Liver (tissue), 9 donors: ENCODE measurements around the gene SRGAP2. TPM values are rescaled to one million over a fixed set of nuclear protein-coding genes. Genes with fewer than 3 reads are reported as not detected.
A peak's percentile ranks its signal among the peaks of the same experiment; 100 is the strongest.
"Not testable (repeated sequence)": the region's sequence is repeated elsewhere in the genome, so short reads cannot be mapped to it uniquely, and the experiment has no call there.

Source experiments
- DNase-seq: peaks from one replicate; pipeline ENCODE4 v3.0.0-alpha.2; 2017; ENCODE audit warnings: low spot score
- H3K27ac ChIP-seq, 2 donors: one replicate each; pipeline ENCODE4 v1.7.0; 2013; ENCODE audit warnings: inconsistent platforms in 2 of 2, low read length in 2 of 2, control low read depth in 1 of 2, low read depth in 1 of 2, mild to moderate bottlenecking in 1 of 2
- H3K27me3 ChIP-seq, 4 donors: one replicate each; pipeline versions ENCODE4 v1.6.1 to v1.7.0; 2013; ENCODE audit warnings: low read length in 3 of 4, inconsistent platforms in 1 of 4, mild to moderate bottlenecking in 1 of 4, moderate library complexity in 1 of 4; ENCODE audit not compliant: control insufficient read depth in 4 of 4, insufficient read depth in 4 of 4
- H3K36me3 ChIP-seq, 4 donors: one replicate each; pipeline versions ENCODE4 v1.6.1 to v1.7.0; 2013; ENCODE audit warnings: low read length in 3 of 4, mild to moderate bottlenecking in 3 of 4, low read depth in 1 of 4, moderate library complexity in 1 of 4; ENCODE audit not compliant: control insufficient read depth in 4 of 4, insufficient read depth in 3 of 4
- H3K4me1 ChIP-seq, 4 donors: one replicate each; pipeline versions ENCODE4 v1.6.1 to v1.7.0; 2013; ENCODE audit warnings: low read length in 3 of 4, mild to moderate bottlenecking in 3 of 4, moderate library complexity in 1 of 4; ENCODE audit not compliant: control insufficient read depth in 4 of 4, insufficient read depth in 4 of 4
- H3K4me3 ChIP-seq, 3 donors: one replicate each; pipeline versions ENCODE4 v1.6.1 to v1.7.0; 2013; ENCODE audit warnings: low read length in 3 of 3, control low read depth in 1 of 3, low read depth in 1 of 3, mild to moderate bottlenecking in 1 of 3
- H3K9ac ChIP-seq, 2 donors: one replicate each; pipeline ENCODE4 v1.7.0; 2013; ENCODE audit warnings: low read length in 2 of 2, mild to moderate bottlenecking in 2 of 2, moderate library complexity in 2 of 2, control low read depth in 1 of 2, low read depth in 1 of 2
- H3K9me3 ChIP-seq, 4 donors: one replicate each; pipeline versions ENCODE4 v1.6.1 to v1.7.0; 2013; ENCODE audit warnings: low read length in 3 of 4; ENCODE audit not compliant: control insufficient read depth in 4 of 4
- EGR1 ChIP-seq, 2 donors: IDR thresholded peaks; 2 replicates each; pipeline ENCODE4 v1.6.1; 2016 to 2018; ENCODE audit warnings: antibody characterized with exemption in 2 of 2, low read depth in 2 of 2
- RAD21 ChIP-seq, 2 donors: IDR thresholded peaks; 2 replicates each; pipeline ENCODE4 v1.6.1; 2016; ENCODE audit warnings: antibody characterized with exemption in 2 of 2, mild to moderate bottlenecking in 2 of 2
- WGBS: extraction: QIAGEN DNeasy Blood & Tissue Kit; methylation state at CpG from one replicate; pipeline ENCODE4 v1.1.7; 2013; 5-methylcytosine and 5-hydroxymethylcytosine counted together
- polyA plus RNA-seq, 2 donors: library from polyadenylated mRNA; stranded (reverse) in 1 of 2; unstranded in 1 of 2; fragments of 200-250 nt in 1 of 2; fragments of >200 nt in 1 of 2; fragmentation: Nextera tagmentation in 1 of 2; extraction: Ambion mirVana in 1 of 2; gene quantifications; one replicate each; pipeline versions ENCODE4 v1.2.1 to v1.2.3, GENCODE V29; 2013 to 2015
- total RNA-seq, 2 donors: library from RNA; depleted of rRNA; stranded (reverse); fragments of >200 nt; gene quantifications; one replicate each; pipeline ENCODE4 v1.2.3, GENCODE V29; 2014
- donor health status: healthy.
- donor health status: healthy.
- donor health status: healthy.
- donor health status: healthy.
- donor health status: healthy.

SRGAP2 gene
- total RNA-seq = 10 to 100 TPM; 23.5 to 25.2 TPM
- polyA plus RNA-seq = 1 to 10 TPM; 6.6 to 7.7 TPM

- peak; percentile 62 for DNase-seq
Observed at GRCh38 chr1:206203364-206204158, at the start of gene SRGAP2. SRGAP2 (plus strand) TSS chr1:206203541; CDS start chr1:206205971, 2,430 bp downstream.

DNA sequence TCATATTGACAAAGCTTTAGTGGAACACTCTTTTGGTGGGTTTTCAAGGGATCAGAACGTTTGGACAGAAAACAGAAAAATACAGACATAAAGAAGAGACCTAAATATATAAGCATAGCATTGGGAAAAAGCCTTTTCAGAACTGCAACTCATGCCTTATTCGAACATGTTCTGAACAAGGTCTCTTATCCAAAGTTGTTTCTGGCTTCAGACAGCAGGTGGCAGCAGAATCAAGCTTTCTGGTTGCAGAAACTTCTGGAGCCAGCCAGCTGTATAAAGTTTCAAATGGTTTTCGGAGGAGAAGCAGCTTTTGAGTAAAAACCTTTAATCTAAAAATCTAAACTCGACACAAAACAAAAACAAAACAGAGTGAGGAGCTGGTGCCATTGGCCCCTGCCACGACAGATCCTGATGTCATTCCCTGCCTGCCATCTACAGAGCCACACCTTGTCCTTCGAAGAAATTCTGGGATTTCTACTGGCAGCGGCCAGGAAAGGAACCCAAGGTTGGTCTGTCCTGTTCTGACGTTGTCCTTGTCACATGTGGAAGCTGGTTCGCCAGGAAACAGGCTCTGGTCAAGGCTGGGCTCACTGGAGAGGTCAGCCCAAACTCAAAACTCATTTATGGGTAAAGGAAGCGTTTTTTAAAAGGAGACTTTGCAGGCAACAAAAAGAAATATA is 35.9 kb upstream of the SRGAP2 start:
- peak; percentile 11 to 30 for TF ChIP-seq RAD21 (IDR thresholded peaks at IDR 0.05)
- not testable (repeated sequence) for H3K4me1 ChIP-seq, H3K9ac ChIP-seq, H3K27me3 ChIP-seq, H3K27ac ChIP-seq, H3K4me3 ChIP-seq, H3K36me3 ChIP-seq, H3K9me3 ChIP-seq, DNase-seq
- WGBS = 31% methylated on average over 4 of the region's 10 CpGs

More at GRCh38 chr1:206203364-206204158, at the start of gene SRGAP2:
- not testable (repeated sequence) for H3K4me1 ChIP-seq, H3K9me3 ChIP-seq, H3K36me3 ChIP-seq, H3K9ac ChIP-seq, H3K27me3 ChIP-seq
- peak within 1 kb of the TSS in 2 of 3 donors; percentile 35 to 39 for H3K4me3 ChIP-seq
- WGBS = 0% methylated on average over 21 of the region's 63 CpGs
- peak within 1 kb of the TSS in 1 of 2 donors; percentile 46 for H3K27ac ChIP-seq
- TF ChIP-seq EGR1 (IDR thresholded peaks at IDR 0.05; ENCODE audit: low read depth in 2 of 2) = peak in 1 of 2 donors; percentile 30

DNA sequence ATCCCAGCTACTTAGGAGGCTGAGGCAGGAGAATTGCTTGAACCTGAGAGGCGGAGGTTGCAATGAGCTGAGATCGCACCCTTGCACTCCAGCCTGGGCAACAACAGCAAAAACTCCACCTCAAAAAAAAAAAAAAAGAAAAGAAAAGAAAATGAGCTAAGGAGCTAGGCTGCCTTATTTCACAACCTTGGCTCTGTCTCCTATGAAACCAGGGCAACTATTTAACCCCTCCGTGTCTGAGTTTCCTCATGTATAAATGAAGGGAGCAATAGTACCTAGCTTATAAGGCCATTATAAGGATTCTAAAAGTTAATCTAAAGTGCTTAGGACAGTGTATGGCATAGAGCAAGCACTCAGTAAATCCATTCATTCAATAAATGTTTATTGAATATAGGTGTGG is 33.5 kb upstream of the SRGAP2 start:
- not testable (repeated sequence) for DNase-seq, H3K9ac ChIP-seq, H3K27ac ChIP-seq, H3K4me3 ChIP-seq, H3K4me1 ChIP-seq, H3K27me3 ChIP-seq, H3K9me3 ChIP-seq, H3K36me3 ChIP-seq
- WGBS = 73% methylated on average over 2 of the region's 3 CpGs

DNA sequence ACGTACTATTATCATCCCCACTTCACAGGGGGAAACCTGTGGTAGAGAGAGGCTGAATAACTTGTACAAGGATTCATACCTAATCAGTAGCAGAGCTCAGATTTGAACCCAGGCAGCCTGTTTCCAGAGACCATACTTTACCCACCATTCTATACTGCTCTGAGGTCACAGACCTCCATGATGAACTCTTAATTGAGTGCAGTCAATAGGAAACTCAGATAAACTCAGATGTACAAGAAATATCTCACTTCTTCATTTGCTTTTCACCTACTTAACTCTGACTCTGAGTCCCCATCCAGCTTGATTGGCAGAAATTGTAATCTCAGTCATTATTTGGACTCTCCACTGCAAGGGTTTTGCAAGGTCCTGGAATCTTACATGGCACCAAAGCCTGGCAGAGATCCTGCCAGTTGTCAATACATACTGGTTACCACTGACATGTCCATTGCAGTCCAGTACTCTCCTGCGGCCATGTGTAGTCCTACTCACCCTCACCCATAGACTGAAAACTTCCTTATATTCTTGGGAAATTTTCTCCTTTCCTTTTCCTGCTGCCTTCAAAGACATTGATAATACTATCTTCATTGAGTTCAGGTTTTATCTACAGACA is 30.1 kb upstream of the SRGAP2 start:
- H3K27ac ChIP-seq, H3K27me3 ChIP-seq, H3K9ac ChIP-seq, DNase-seq, H3K4me3 ChIP-seq, H3K4me1 ChIP-seq, H3K36me3 ChIP-seq, H3K9me3 ChIP-seq: not testable (repeated sequence)
- WGBS = 96% methylated on average over 1 of the region's 2 CpGs

- not testable (repeated sequence) for DNase-seq, H3K4me3 ChIP-seq, H3K27me3 ChIP-seq, H3K27ac ChIP-seq, H3K36me3 ChIP-seq, H3K9me3 ChIP-seq, H3K9ac ChIP-seq, H3K4me1 ChIP-seq
- peak; percentile 47 to 59 for TF ChIP-seq RAD21 (IDR thresholded peaks at IDR 0.05)
- WGBS = 76% methylated on average over 7 of the region's 7 CpGs
Observed at GRCh38 chr1:206174182-206174868, 29.0 kb upstream of the SRGAP2 start.

DNA sequence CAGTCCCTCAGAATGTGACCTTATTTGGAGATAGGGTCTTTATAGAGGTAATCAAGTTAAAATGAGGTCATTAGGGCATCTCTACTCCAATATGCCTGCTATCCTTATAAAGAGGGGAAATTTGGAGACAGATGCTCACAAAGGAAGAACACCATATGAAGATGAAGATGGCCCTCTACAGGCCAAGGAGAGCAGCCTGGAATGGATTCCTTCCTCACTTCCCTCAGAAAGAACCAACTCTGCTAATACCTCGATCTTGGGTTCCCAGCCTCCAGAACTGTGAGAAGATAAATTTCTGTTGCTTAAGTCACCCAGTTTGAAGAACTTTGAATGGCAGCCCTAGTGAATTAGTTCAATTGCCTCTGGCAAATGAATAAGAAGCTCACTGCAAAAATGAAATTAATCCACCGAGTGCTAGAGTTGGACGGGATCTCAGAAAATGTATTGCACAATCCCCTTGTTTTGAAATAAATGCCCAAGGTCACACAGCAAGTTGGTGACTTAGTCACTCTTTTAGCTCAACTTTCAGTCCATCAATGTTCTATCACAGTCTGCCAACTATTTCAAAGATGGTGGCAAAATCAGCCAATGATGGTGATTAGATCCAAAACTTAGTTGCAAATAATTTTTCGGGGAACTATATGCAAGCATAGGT is 27.8 kb upstream of the SRGAP2 start:
- 57% methylated on average over 1 of the region's 4 CpGs for WGBS
- H3K4me3 ChIP-seq = not testable (repeated sequence)

DNA sequence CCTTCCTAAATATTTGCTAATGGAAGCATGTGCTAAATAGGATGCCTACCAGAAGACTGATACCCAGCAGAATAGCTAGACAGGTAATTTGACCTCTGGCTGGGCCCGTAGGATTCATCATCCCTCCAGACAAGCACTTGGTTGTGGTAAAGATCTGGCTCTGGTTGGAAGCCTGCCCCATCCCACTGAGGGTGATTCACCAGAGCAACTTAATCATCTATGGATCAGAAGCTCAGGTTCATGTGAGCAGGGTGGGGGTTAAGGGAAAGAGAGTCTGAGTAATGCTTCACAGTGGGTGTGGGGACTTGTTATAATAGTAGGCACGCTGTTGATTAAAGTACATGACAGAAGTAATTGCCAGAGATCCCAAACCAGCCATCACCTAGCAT is 27.2 kb upstream of the SRGAP2 start:
- not testable (repeated sequence) for DNase-seq, H3K9ac ChIP-seq, H3K9me3 ChIP-seq, H3K4me3 ChIP-seq, H3K27me3 ChIP-seq, H3K4me1 ChIP-seq, H3K36me3 ChIP-seq, H3K27ac ChIP-seq
- WGBS = 80% methylated on average over 1 of the region's 2 CpGs

More for the DNA sequence above, 27.8 kb upstream of the SRGAP2 start:
- H3K27ac ChIP-seq, H3K27me3 ChIP-seq, H3K9ac ChIP-seq, H3K36me3 ChIP-seq, H3K4me1 ChIP-seq, DNase-seq, H3K9me3 ChIP-seq: not testable (repeated sequence)
